T-helper 1 cell treated with Interleukin-12 subunit alpha and Interleukin-12 subunit beta and Interleukin-4 antibody, amounts not matched to agents 30 μg/mL and 1 μg/mL, for 36 hours (primary cell): ENCODE measurements around the gene SKIC8.

Source experiments
- H3K27ac Mint-ChIP-seq: one replicate; pipeline ENCODE4 v1.8.0; 2021; ENCODE audit warnings: mild to moderate bottlenecking, mixed read lengths
- H3K27me3 Mint-ChIP-seq: one replicate; pipeline ENCODE4 v1.8.0; 2021; ENCODE audit warnings: low read depth, mixed read lengths
- H3K36me3 Mint-ChIP-seq: one replicate; pipeline ENCODE4 v1.8.0; 2021; ENCODE audit warnings: low read depth, mixed read lengths
- H3K4me1 Mint-ChIP-seq: one replicate; pipeline ENCODE4 v1.8.0; 2021; ENCODE audit warnings: low read depth, mixed read lengths
- H3K4me3 Mint-ChIP-seq: one replicate; pipeline ENCODE4 v1.8.0; 2021; ENCODE audit warnings: mild to moderate bottlenecking, moderate library complexity, mixed read lengths
- H3K9me3 Mint-ChIP-seq: one replicate; pipeline ENCODE4 v1.8.0; 2021; ENCODE audit warnings: mixed read lengths

SKIC8 gene

GRCh38 chr15:78290222-78290621 is 9.2 kb downstream of the SKIC8 start:
- H3K4me3 Mint-ChIP-seq: no peak overlapping the region
- H3K4me1 Mint-ChIP-seq: no peaks in the 10 kb centered on the region
- no peaks in the 10 kb centered on the region for H3K9me3 Mint-ChIP-seq
- no peak overlapping the region for H3K27ac Mint-ChIP-seq
- H3K36me3 Mint-ChIP-seq: peaks cover 19% of the 10 kb centered on the region
- H3K27me3 Mint-ChIP-seq: no peaks in the 10 kb centered on the region

- Mint-ChIP-seq H3K27ac (no peak overlapping the region), H3K4me1 (no peaks in the 10 kb centered on the region), H3K27me3 (no peaks in the 10 kb centered on the region), H3K9me3 (no peaks in the 10 kb centered on the region), H3K36me3 (peaks cover 27% of the 10 kb centered on the region), H3K4me3 (no peak overlapping the region)
These were observed 14.7 kb downstream of the SKIC8 start for GRCh38 chr15:78284758-78285157.

DNA sequence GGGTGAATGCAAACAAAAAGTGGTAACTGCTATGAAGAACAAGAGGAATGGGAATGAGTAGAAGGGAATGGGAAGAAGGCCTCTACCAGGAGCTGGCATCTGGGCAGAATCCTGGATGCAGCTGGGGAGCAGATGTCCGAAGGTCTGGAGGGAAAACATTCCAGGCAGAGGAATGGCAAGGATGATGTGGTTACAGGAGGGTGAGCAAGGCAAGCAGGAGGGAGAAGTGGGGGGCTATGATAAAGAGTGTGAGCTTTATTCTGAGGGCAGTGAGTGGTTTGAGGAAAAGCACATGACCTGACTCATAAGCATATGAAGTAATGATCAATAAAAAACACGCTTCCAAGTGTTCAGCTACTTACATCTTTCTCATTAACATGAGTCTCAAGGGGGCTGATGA is 17.1 kb downstream of the SKIC8 start:
- H3K36me3 Mint-ChIP-seq: peaks cover 33% of the 10 kb centered on the region
- no peaks in the 10 kb centered on the region for H3K9me3 Mint-ChIP-seq
- H3K4me3 Mint-ChIP-seq: no peak overlapping the region
- H3K27me3 Mint-ChIP-seq: no peaks in the 10 kb centered on the region
- peaks cover 3% of the 10 kb centered on the region for H3K4me1 Mint-ChIP-seq
- H3K27ac Mint-ChIP-seq: peak overlapping the region; percentile 49

DNA sequence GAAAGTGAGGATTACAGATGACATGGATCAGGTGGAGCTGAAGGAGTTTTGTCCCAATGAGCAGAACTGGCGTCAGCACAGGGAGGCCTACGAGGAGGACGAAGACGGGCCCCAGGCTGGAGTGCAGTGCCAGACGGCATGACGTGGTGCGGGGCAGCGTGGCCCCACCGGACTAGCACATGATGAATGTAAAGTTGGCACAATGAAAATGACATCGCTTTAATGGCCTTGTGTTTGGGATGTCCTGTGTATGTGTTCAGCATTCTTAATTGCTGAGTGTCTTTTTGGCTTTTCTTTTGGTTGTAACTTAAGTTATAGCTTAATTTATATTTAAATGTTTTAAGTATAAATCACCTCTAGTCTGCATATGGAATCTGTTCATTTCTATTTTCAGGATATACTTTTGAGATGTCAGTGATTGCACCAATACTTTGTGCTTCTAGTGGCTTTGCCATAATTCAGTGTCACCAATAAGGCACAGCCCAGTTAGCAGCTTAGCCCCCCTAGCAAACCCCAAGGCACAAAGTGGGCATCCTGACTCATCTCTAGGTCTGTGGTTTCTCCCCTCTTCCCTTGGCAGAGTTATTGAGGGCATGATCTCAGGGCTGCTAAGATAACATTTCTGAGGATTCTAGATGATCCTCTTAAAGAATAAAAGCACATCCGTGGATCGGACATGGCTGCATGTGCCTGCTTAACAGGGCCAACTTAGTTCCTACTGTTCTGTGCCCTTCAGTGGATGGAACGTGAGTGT is 18.9 kb downstream of the SKIC8 start:
- H3K9me3 Mint-ChIP-seq: no peaks in the 10 kb centered on the region
- H3K27ac Mint-ChIP-seq: no peak overlapping the region

GRCh38 chr15:78276064-78276943 is 23.1 kb downstream of the SKIC8 start:
- Mint-ChIP-seq H3K27ac (no peak overlapping the region), H3K9me3 (no peaks in the 10 kb centered on the region), H3K4me1 (peaks cover 3% of the 10 kb centered on the region), H3K4me3 (no peak overlapping the region), H3K36me3 (peaks cover 25% of the 10 kb centered on the region), H3K27me3 (no peaks in the 10 kb centered on the region)

More for the DNA sequence above, 18.9 kb downstream of the SKIC8 start:
- Mint-ChIP-seq H3K36me3 (peaks cover 27% of the 10 kb centered on the region), H3K4me1 (peaks cover 3% of the 10 kb centered on the region), H3K4me3 (no peak overlapping the region), H3K27me3 (no peaks in the 10 kb centered on the region)

DNA sequence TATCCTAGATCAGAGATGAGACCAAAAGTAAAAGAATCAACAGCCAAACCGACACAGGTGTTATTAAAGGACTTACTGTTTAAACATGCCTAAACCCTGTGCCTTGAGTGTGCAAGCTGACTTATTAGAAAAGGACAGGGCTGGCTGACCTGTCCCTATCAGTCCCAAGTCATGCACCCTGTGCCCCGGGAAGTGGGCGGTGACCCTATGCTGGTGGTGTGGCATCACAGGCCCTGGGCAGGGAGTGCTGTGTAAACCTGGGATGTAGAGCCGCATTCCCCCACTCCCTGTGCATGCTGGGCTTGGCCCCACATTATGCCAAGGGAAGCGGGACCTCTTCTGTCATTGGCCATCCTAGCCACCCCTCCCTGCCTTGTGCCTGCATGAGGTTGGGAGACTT is 24.4 kb downstream of the SKIC8 start:
- H3K36me3 Mint-ChIP-seq: peaks cover 22% of the 10 kb centered on the region
- no peaks in the 10 kb centered on the region for H3K9me3 Mint-ChIP-seq
- H3K4me3 Mint-ChIP-seq: no peak overlapping the region
- H3K4me1 Mint-ChIP-seq: peaks cover 6% of the 10 kb centered on the region
- no peak overlapping the region for H3K27ac Mint-ChIP-seq
- H3K27me3 Mint-ChIP-seq: no peaks in the 10 kb centered on the region

DNA sequence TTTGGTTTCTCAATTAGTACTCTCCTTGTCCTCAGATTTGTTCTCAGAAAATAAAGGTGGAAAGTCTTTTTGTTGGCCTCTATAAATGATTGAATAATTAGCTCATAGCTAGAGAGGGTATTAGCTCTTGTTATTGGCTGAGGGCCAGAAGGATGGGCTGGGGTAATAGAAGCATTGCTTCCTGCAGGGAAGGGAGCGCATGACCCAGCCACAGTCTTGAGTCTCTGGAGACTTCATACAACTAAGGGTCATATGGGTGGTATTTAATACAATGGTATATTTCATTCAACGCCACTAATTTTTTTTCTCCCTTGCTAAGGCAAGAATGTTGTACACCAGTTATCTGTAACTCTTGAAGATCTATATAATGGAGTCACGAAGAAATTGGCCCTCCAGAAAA is 26.6 kb downstream of the SKIC8 start:
- H3K27ac Mint-ChIP-seq: no peak overlapping the region
- H3K36me3 Mint-ChIP-seq: peaks cover 15% of the 10 kb centered on the region
- no peak overlapping the region for H3K4me3 Mint-ChIP-seq
- no peaks in the 10 kb centered on the region for H3K27me3 Mint-ChIP-seq
- H3K9me3 Mint-ChIP-seq: no peaks in the 10 kb centered on the region
- H3K4me1 Mint-ChIP-seq: peaks cover 5% of the 10 kb centered on the region

- H3K9me3 Mint-ChIP-seq: no peaks in the 10 kb centered on the region
- H3K27me3 Mint-ChIP-seq: no peaks in the 10 kb centered on the region
- H3K4me3 Mint-ChIP-seq: no peak overlapping the region
- peaks cover 6% of the 10 kb centered on the region for H3K4me1 Mint-ChIP-seq
- peaks cover 14% of the 10 kb centered on the region for H3K36me3 Mint-ChIP-seq
- no peak overlapping the region for H3K27ac Mint-ChIP-seq
These were observed 27.1 kb downstream of the SKIC8 start for GRCh38 chr15:78272316-78272715.

DNA sequence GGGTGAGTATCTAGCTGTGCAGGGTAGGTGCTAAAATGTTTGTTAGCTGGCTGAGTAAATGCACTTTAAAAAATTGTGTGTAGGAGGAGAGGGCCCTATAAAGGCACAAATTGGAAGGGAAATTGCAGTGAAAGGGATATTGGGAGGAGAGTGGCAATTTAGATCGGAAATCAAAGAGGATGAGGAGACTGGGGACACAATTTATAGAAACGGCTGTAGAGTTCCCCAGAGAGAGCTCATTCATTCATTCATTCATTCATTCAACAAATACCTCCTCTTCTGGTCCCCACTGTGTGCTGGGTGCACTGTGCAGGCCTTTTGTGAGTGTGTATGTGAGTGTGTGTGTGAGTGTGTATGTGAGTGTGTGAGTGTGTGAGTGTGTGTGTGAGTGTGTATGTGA is 32.6 kb downstream of the SKIC8 start:
- H3K4me3 Mint-ChIP-seq: no peak overlapping the region
- H3K36me3 Mint-ChIP-seq: peaks cover 4% of the 10 kb centered on the region
- H3K27ac Mint-ChIP-seq: no peak overlapping the region
- H3K27me3 Mint-ChIP-seq: no peaks in the 10 kb centered on the region
- H3K9me3 Mint-ChIP-seq: no peaks in the 10 kb centered on the region
- peaks cover 21% of the 10 kb centered on the region for H3K4me1 Mint-ChIP-seq

DNA sequence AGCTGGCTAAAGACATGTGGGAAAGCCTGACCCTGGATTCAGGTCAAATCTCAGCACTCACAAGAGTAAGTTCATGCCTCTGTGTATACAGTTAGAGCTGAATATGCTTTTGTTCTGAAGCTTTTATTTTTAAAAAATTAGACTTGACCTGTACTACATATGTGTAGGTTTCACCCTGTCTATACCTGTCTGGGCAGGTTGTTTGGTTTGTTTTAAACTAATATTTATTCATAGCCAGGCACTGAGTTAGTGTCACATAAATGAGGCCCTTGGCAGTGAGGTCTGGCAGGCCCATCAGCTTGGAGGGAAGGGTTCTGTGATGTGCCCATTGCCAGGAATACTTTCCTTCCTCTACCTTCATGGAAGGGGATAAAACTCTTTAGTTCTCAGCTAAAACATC is 33.2 kb downstream of the SKIC8 start:
- H3K9me3 Mint-ChIP-seq: no peaks in the 10 kb centered on the region
- peaks cover 4% of the 10 kb centered on the region for H3K36me3 Mint-ChIP-seq
- no peaks in the 10 kb centered on the region for H3K27me3 Mint-ChIP-seq
- H3K4me3 Mint-ChIP-seq: no peak overlapping the region
- no peak overlapping the region for H3K27ac Mint-ChIP-seq
- peaks cover 21% of the 10 kb centered on the region for H3K4me1 Mint-ChIP-seq

DNA sequence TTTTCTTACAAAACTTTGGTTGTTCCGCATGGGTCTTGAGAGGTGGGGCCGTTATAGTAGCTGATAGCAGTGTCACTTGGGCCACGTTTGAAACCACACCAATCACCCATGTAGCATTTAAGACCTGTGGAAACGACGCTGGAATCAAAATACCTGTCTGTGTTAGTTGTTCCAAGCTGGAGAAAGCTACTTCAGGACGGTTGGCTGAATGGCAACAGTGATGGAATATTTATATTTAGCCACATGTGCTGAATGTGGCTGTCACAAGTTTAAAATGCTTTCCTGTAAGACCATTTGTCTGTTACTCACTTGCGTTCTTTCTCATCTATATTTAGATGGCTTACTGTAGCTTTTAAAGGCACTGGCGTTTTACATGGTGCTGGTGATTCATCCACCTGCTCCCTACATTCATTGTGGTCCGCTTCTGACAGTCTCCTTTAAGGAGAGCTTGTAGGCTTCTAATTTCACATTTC is 33.6 kb downstream of the SKIC8 start:
- Mint-ChIP-seq H3K36me3 (peaks cover 4% of the 10 kb centered on the region), H3K27ac (peak overlapping the region; percentile 71)

GRCh38 chr15:78265137-78265460 is 34.3 kb downstream of the SKIC8 start:
- Mint-ChIP-seq H3K27ac (peak overlapping the region; percentile 79), H3K9me3 (no peaks in the 10 kb centered on the region), H3K4me1 (peaks cover 19% of the 10 kb centered on the region)

More for the DNA sequence above, 33.6 kb downstream of the SKIC8 start:
- no peaks in the 10 kb centered on the region for H3K27me3 Mint-ChIP-seq
- peak overlapping the region; percentile 87 for H3K4me3 Mint-ChIP-seq
- peaks cover 21% of the 10 kb centered on the region for H3K4me1 Mint-ChIP-seq
- H3K9me3 Mint-ChIP-seq: no peaks in the 10 kb centered on the region

GRCh38 chr15:78264304-78265136 is 34.9 kb downstream of the SKIC8 start, which contains the start of gene DNAJA4:
TSS of gene DNAJA4 (plus strand) at chr15:78264562. CDS start at chr15:78264764, 202 bp downstream.
- Mint-ChIP-seq H3K4me3 (peak within 1 kb of the TSS; percentile 87), H3K27ac (peak within 1 kb of the TSS; percentile 87), H3K4me1 (peaks cover 19% of the 10 kb centered on the region), H3K36me3 (no peaks in the 10 kb centered on the region), H3K27me3 (peaks cover 5% of the 10 kb centered on the region), H3K9me3 (no peaks in the 10 kb centered on the region)

More at GRCh38 chr15:78265137-78265460, 34.3 kb downstream of the SKIC8 start:
- peaks cover 5% of the 10 kb centered on the region for H3K27me3 Mint-ChIP-seq
- peak overlapping the region; percentile 87 for H3K4me3 Mint-ChIP-seq
- no peaks in the 10 kb centered on the region for H3K36me3 Mint-ChIP-seq

DNA sequence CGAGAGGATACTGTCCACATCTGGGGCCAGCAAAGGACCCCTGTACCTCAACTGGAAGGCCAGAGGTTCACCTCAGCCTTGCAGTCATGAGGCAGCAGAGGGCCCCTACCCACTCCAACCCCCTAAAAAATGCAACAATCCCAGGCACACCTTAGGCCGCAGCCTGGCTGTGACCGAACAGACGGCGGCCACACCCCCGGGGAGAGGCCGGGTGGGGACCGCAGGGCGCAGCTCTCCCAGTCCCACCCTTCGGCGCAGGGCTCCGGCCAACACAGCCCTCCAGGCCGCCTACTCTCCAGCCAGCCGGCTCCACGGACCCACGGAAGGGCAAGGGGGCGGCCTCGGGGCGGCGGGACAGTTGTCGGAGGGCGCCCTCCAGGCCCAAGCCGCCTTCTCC is 35.5 kb downstream of the SKIC8 start:
- peaks cover 6% of the 10 kb centered on the region for H3K27me3 Mint-ChIP-seq
- no peak overlapping the region for H3K4me3 Mint-ChIP-seq
- H3K4me1 Mint-ChIP-seq: peaks cover 19% of the 10 kb centered on the region
- H3K36me3 Mint-ChIP-seq: no peaks in the 10 kb centered on the region
- H3K9me3 Mint-ChIP-seq: no peaks in the 10 kb centered on the region
- peak overlapping the region; percentile 57 for H3K27ac Mint-ChIP-seq
